Activated CD8-positive, alpha-beta memory T cell treated with anti-CD3 and anti-CD28 coated beads for 1 hour (primary cell): ENCODE data around the gene ECPAS.
"Not testable (repeated sequence)": the region's sequence is repeated elsewhere in the genome, so short reads cannot be mapped to it uniquely, and the experiment has no call there.

Source experiments
- DNase-seq, 2 donors: peaks; one replicate each; pipeline ENCODE4 v3.0.0-alpha.2; 2020; ENCODE audit warnings: low read depth in 1 of 2; ENCODE audit errors: extremely low read depth in 1 of 2

Gene ECPAS, protein sequence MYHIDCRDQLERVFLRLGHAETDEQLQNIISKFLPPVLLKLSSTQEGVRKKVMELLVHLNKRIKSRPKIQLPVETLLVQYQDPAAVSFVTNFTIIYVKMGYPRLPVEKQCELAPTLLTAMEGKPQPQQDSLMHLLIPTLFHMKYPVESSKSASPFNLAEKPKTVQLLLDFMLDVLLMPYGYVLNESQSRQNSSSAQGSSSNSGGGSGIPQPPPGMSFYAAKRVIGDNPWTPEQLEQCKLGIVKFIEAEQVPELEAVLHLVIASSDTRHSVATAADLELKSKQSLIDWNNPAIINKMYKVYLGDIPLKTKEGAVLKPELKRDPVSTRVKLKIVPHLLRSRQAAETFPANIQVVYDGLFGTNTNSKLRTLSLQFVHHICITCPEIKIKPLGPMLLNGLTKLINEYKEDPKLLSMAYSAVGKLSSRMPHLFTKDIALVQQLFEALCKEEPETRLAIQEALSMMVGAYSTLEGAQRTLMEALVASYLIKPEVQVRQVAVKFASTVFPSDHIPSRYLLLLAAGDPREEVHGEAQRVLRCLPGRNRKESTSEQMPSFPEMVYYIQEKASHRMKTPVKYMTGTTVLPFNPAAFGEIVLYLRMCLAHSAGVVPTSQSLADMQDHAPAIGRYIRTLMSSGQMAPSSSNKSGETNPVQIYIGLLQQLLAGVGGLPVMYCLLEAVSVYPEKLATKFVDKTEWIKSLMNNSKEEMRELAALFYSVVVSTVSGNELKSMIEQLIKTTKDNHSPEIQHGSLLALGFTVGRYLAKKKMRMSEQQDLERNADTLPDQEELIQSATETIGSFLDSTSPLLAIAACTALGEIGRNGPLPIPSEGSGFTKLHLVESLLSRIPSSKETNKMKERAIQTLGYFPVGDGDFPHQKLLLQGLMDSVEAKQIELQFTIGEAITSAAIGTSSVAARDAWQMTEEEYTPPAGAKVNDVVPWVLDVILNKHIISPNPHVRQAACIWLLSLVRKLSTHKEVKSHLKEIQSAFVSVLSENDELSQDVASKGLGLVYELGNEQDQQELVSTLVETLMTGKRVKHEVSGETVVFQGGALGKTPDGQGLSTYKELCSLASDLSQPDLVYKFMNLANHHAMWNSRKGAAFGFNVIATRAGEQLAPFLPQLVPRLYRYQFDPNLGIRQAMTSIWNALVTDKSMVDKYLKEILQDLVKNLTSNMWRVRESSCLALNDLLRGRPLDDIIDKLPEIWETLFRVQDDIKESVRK (N-terminal part only)

GRCh38 chr9:111483858-111484571 lies at the start of gene ECPAS:
TSS of gene ECPAS (minus strand) at chr9:111484383. CDS start at chr9:111472918, 11,465 bp downstream.
- DNase-seq: peak in 1 of 2 donors; percentile 46

GRCh38 chr9:111533099-111533790 lies 49.1 kb upstream of the ECPAS start:
- no peak for DNase-seq

DNA sequence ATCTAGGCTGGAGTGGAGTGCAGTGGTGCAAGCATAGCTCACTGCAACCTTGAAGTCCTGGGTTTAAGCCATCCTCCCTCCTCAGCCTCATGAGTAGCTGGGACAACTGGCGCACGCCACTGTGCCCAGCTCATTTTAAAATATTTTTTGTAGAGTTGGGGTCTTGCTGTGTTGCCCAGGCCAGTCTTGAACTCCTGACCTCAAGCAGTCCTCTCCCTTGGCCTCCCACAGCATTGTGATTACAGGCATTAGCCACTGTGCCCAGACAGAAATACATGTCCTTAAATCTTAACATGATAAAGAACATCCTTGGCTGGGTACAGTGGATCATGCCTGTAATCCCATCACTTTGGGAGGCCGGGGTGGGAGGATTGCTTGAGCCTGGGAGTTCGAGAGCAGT lies 47.5 kb upstream of the ECPAS start:
- DNase-seq: no peak

- DNase-seq: no peak
These were observed 45.6 kb upstream of the ECPAS start for GRCh38 chr9:111529787-111530186.

DNA sequence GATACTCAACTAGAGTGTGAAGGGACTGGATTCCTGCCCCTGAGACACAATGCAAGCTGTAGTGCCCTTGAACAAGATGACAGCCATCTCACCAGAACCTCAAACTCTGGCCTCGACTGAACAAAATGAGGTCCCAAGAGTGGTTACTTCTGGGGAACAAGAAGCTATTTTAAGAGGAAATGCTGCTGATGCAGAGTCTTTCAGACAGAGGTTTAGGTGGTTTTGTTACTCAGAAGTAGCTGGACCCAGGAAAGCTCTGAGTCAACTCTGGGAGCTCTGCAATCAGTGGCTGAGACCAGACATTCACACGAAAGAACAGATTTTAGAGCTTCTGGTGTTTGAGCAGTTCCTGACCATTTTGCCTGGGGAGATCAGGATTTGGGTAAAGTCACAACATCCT lies 43.2 kb upstream of the ECPAS start:
- no peak for DNase-seq

GRCh38 chr9:111525056-111525977 lies 41.1 kb upstream of the ECPAS start, which contains the start of gene ZNF483:
TSS of gene ZNF483 (plus strand) at chr9:111525179. CDS start at chr9:111527396, 2,217 bp downstream.
- peak; percentile 50 to 61 for DNase-seq

GRCh38 chr9:111524731-111525055 lies 40.5 kb upstream of the ECPAS start:
- no peak for DNase-seq

- no peak for DNase-seq
These were observed 31.9 kb upstream of the ECPAS start for GRCh38 chr9:111516061-111516465.

DNA sequence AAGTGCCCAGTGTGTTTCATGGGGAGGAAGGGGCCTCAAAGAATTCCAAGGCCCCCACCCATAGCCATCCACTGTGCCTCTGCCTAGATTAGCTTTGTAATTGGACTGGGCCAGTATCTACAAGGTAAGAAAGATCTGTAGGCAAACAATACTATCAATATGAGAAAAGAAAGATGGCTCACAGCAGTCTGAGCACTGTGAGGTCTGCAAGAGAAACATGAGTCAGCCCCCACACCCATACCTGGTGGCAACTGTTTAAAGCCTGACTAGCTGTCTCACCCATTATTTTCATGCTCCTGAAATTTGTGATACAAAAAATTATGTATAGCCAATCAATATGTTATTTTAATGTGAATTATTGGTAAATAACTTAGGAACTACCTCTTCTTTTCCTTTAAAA lies 30.8 kb upstream of the ECPAS start:
- DNase-seq: no peak

DNA sequence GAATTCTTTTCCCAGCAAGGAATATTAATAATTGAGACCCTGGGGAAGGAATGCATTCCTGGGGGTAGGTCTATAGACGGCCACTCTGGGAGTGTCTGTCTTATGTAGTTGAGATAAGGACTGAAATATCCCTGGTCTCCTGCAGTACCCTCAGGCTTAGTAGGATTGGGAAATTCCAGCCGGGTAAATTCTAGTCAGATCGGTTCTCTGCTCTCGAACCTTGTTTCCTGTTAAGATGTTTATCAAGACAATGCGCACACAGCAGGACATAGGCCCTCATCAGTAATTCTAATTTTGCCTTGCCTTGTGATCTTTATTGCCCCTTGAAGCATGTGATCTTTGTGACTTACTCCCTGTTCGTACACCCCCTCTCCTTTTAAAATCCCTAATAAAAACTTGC lies 27.4 kb upstream of the ECPAS start:
- DNase-seq: not testable (repeated sequence)

DNA sequence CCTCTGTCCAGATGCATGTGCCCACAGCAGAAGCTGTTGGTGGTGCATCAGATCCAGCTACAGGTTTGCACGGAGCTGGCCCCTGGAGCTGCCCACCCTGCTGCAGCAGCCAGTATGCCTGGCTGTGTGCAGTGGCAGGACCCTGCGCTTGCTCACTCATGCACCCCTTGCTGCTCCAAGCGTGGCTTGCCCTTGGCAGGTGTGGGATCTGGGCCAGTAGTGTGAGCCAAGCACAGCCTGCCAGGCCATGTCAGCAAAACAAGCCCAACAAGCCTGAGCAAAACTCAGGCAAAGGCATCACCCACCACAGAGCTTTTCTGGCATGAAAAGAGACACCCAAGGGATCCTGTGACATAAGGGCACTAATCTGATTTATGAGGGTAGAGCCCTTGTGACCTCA lies 18.3 kb upstream of the ECPAS start:
- no peak for DNase-seq

DNA sequence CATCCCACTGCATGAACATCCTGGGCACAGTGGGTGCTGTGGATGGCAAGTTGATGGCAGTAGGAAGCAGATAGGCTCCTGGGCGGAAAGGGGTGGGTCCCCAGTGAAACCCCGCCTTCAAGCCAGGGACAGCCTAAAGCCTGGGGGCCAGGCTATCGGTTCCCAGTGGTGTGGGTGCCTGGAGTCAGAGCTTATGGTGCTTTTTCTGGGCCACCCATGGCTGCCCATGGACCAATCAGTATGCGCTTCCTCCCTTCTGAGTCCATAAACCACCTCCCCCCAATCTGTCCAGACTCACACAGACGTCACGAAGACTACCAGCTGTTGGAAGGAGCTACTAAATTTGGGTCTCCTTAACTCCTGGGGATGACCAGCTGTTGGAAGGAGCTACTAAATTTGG lies 17.5 kb upstream of the ECPAS start:
- no peak for DNase-seq

DNA sequence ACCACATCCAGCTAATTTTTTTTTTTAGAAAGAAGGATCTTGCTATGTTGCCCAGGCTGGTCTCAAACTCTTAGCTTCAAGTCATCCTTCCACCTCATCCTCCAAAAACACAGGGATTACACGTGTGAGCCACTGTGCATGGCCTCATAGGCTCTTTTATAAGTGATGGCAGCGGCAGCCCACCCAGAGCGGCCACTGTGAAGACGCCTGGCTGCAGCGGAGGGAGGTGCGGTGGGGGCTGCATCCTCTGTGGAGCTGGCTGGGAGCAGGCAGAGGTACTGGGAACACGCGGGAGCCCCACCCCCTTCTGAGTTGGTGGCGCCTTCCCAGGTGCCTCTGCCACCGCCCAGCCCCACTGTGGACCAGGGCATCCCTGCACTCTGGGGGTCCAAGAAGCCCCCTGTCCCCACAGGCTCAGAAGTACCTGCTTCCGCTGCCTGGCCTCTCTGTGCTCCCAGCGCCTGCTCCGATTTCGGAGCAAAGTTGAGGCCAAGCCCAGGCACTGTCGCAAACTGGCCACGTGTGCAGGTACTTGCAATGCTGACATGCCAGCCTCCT lies 16.9 kb upstream of the ECPAS start:
- DNase-seq: no peak

DNA sequence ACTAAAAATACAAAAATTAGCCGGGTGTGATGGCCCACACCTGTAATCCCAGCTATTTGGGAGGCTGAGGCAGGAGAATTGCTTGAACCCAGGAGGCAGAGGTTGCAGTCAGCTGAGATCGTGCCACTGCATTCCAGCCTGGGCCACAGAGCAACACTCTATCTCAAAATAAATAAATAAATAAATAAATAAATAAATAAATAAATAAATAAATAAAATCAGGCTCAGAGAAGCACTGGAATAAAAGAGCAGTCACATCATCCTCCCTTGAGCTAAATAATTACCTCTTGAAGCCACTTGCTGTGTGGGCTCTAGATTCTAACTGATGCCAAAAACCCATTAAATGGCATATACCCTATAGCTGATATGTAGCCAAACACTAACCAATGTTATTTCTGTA lies 13.0 kb upstream of the ECPAS start:
- not testable (repeated sequence) for DNase-seq

- DNase-seq: no peak
These were observed 350 bp upstream of the ECPAS start for GRCh38 chr9:111484572-111484894.

DNA sequence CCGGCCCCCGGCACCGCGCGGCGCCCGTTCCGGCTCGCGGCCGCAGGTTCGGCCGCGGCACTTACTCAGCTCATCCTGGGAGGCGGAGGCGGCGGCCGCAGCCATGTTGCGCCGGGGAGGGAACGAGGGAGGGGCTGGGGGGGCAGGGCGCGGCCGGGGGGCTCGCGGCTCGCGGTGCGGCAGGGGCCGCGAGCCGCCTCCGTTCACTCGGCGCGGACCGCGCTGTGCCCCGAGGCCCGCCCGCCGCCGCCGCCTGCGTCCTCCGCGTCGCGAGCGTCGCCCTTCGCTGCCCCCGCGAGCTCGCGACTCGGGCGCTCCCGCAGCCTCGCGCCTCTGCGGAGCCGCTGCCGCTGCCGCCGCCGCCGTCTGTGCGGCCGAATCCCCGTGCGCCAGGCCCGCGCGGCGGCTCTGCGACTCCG lies 735 bp downstream of the ECPAS start:
- DNase-seq: peak in 1 of 2 donors; percentile 27

- DNase-seq: peak in 1 of 2 donors; percentile 42
These were observed 1.3 kb downstream of the ECPAS start for GRCh38 chr9:111482694-111483438.
